ENCODE measurements around the gene RPS27.

- TF ChIP-seq CTCF (IDR thresholded peaks at IDR 0.05 in 4 of 5, conservative IDR thresholded peaks at IDR 0.05 in 1 of 5) (no peak), POLR2A (IDR thresholded peaks at IDR 0.05) (no peak)
Measured at GRCh38 chr1:153970346-153970745, 20.2 kb upstream of the RPS27 start.

All from gastrocnemius medialis (tissue), 4 donors.